Naive B cell (primary cell): ENCODE results near the gene COA5. TPM values are rescaled to one million over a fixed set of nuclear protein-coding genes. Genes with fewer than 3 reads are reported as not detected.
"Not testable (repeated sequence)": the region's sequence is repeated elsewhere in the genome, so short reads cannot be mapped to it uniquely, and the experiment has no call there.

Experiments
- ATAC-seq, 2 donors: fragments of 150-1000 bp; cut with Tn5 transposase; 2 replicates each; pipeline ENCODE4 v1.10.0; 2021; ENCODE audit warnings: low read depth in 2 of 2, mild to moderate bottlenecking in 2 of 2, moderate library complexity in 2 of 2
- DNase-seq: peaks from one replicate; pipeline ENCODE4 v3.0.0; 2022
- H3K27ac Mint-ChIP-seq, 6 donors: one replicate each; pipeline ENCODE4 v1.8.0; 2020 to 2022; ENCODE audit warnings: mild to moderate bottlenecking in 6 of 6, mixed read lengths in 6 of 6, moderate library complexity in 5 of 6, inconsistent platforms in 2 of 6
- H3K27me3 Mint-ChIP-seq, 3 donors: one replicate each; pipeline ENCODE4 v1.8.0; 2021 to 2022; ENCODE audit warnings: mixed read lengths in 3 of 3, mild to moderate bottlenecking in 1 of 3
- H3K36me3 Mint-ChIP-seq, 2 donors: one replicate each; pipeline ENCODE4 v1.8.0; 2020 to 2022; ENCODE audit warnings: mixed read lengths in 2 of 2, inconsistent platforms in 1 of 2, mild to moderate bottlenecking in 1 of 2
- H3K4me1 Mint-ChIP-seq, 3 donors: one replicate each; pipeline ENCODE4 v1.8.0; 2020 to 2022; ENCODE audit warnings: mixed read lengths in 3 of 3, inconsistent platforms in 1 of 3, mild to moderate bottlenecking in 1 of 3, moderate library complexity in 1 of 3
- H3K4me3 Mint-ChIP-seq, 8 donors: one replicate each; pipeline ENCODE4 v1.8.0; 2020 to 2022; ENCODE audit warnings: mild to moderate bottlenecking in 8 of 8, mixed read lengths in 8 of 8, moderate library complexity in 8 of 8, inconsistent platforms in 2 of 8
- H3K9me3 Mint-ChIP-seq, 7 donors: one replicate each; pipeline ENCODE4 v1.8.0; 2020 to 2022; ENCODE audit warnings: mixed read lengths in 7 of 7, mild to moderate bottlenecking in 5 of 7, inconsistent platforms in 2 of 7, moderate library complexity in 1 of 7
- polyA plus RNA-seq, 6 donors: library from polyadenylated mRNA; unstranded; fragments of 300-500 nt; fragmentation: Illumina TruSeq; gene quantifications; one replicate each; pipeline ENCODE4 v1.2.3, GENCODE V29; 2021; ENCODE audit warnings: low read depth in 6 of 6

The COA5 gene
- polyA plus RNA-seq, 6 donors from 2014 or later: 27.4 to 40.5 (median 36.0) TPM

DNA sequence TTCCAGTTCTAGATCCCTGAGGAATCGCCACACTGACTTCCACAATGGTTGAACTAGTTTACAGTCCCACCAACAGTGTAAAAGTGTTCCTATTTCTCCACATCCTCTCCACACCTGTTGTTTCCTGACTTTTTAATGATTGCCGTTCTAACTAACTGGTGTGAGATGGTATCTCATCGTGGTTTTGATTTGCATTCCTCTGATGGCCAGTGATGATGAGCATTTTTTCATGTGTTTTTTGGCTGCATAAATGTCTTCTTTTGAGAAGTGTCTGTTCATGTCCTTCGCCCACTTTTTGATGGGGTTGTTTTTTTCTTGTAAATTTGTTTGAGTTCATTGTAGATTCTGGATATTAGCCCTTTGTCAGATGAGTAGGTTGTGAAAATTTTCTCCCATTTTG, 13.6 kb downstream of the COA5 start:
- H3K4me3 Mint-ChIP-seq, H3K36me3 Mint-ChIP-seq, H3K9me3 Mint-ChIP-seq, H3K27me3 Mint-ChIP-seq, DNase-seq, ATAC-seq, H3K4me1 Mint-ChIP-seq, H3K27ac Mint-ChIP-seq: not testable (repeated sequence)

DNA sequence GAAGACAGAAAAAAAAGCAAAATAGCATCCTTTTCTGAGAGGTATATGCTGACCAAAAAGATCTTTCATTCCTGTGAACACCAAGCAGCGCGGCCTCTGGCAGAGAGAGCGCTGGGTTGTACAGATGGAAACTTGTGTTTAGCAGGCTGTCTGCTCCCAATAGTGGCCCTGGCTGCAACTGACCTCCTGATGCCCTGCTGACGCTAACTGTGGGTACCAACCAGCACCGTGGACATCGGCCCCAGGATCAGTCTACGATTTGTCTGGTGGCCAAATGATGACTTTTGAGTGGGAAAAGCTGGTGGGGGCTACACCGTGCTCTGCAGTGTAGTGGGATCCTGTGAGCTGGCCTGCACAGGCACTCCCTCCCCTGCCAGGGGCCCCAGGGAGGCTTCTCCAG, 15.7 kb downstream of the COA5 start:
- no peak overlapping the region for H3K27ac Mint-ChIP-seq
- H3K36me3 Mint-ChIP-seq: peaks cover 5 to 7% of the 10 kb centered on the region in 2 donors
- no peaks in the 10 kb centered on the region for H3K27me3 Mint-ChIP-seq
- peaks cover 0 to 6% (median 5%) of the 10 kb centered on the region in 3 donors for H3K4me1 Mint-ChIP-seq
- H3K9me3 Mint-ChIP-seq: peaks cover 0 to 7% (median 3%) of the 10 kb centered on the region in 7 donors
- no peak for DNase-seq
- no peak overlapping the region for H3K4me3 Mint-ChIP-seq
- ATAC-seq: no peak

- H3K4me3 Mint-ChIP-seq: no peak overlapping the region
- peaks cover 0 to 6% (median 0%) of the 10 kb centered on the region in 3 donors for H3K4me1 Mint-ChIP-seq
- ATAC-seq: no peak
- peaks cover 0 to 5% of the 10 kb centered on the region in 2 donors for H3K36me3 Mint-ChIP-seq
- H3K27ac Mint-ChIP-seq: peak overlapping the region in 1 of 6 donors; percentile 71
- no peaks in the 10 kb centered on the region for H3K27me3 Mint-ChIP-seq
- no peak for DNase-seq
- peaks cover 0 to 6% (median 3%) of the 10 kb centered on the region in 7 donors for H3K9me3 Mint-ChIP-seq
These were observed 18.8 kb downstream of the COA5 start for GRCh38 chr2:98589489-98589888.

DNA sequence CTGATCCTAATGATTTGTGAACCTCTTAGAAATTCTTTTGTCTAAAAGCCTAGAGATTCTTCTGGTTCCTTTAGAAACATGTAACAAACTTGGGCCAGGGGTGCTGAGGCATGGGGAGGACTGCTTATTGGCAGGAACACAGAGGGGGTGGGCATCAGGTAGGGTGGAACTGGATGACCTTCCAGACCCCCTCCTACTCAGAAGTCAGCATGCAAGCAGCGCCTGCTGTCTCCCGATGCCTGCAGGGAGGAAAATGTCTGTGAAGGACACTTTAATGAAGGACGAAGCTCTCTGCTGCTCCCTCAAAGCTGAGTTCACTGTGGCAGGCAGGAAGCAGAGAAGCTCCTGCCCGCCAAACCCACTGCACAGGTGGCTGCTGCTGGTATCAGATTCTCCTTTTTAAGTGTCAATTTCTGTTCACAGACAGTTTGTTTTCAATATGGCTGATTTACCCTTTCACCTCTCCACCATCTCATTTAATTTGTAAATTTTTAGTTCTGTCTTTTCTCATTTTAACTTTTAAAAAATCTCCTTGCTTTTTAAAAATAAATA, 19.4 kb downstream of the COA5 start:
- Mint-ChIP-seq H3K9me3 (peaks cover 0 to 5% (median 2%) of the 10 kb centered on the region in 7 donors), H3K27ac (peak overlapping the region in 1 of 6 donors; percentile 71), H3K36me3 (peaks cover 0 to 3% of the 10 kb centered on the region in 2 donors), H3K4me3 (no peak overlapping the region), H3K4me1 (peaks cover 0 to 6% (median 0%) of the 10 kb centered on the region in 3 donors), H3K27me3 (no peaks in the 10 kb centered on the region)
- DNase-seq: no peak
- ATAC-seq: no peak

DNA sequence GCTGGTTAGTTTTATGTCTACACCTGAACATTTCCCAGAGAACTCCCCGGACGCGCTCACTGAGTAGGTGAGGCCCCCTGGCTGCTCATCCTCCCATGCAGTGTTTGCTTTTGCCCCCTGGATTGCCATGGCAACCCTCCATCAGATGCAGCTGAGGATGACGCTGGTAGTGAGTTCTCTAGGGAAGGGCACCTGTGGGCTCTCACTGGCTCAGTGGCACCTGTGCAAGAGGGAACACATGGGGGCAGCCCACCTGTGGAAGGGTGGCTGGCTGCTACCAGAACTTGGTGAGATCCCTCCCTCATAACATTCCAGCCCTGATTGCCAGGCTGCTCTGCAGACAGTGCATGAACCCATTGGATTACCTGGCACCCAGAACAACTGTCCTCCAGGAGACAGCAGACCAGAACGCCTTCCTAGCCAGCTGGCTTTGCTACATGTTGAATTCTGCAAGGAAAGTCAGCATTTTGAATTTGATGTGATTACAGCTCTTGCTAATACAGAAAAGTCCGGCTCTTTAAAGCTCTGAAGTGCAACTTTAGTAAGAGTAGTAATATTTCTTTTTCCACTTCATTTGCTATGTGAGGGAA, 21.7 kb downstream of the COA5 start:
- Mint-ChIP-seq H3K4me3 (no peak overlapping the region), H3K27ac (peak overlapping the region in 1 of 6 donors; percentile 50), H3K36me3 (no peaks in the 10 kb centered on the region), H3K27me3 (no peaks in the 10 kb centered on the region), H3K4me1 (peaks cover 0 to under 1% (median 0%) of the 10 kb centered on the region in 3 donors), H3K9me3 (no peaks in the 10 kb centered on the region)
- ATAC-seq (no peak), DNase-seq (no peak)

GRCh38 chr2:98585386-98585785, 22.9 kb downstream of the COA5 start:
- H3K36me3 Mint-ChIP-seq: no peaks in the 10 kb centered on the region
- ATAC-seq (no peak), DNase-seq (no peak)
- no peak overlapping the region for H3K27ac Mint-ChIP-seq
- no peak overlapping the region for H3K4me3 Mint-ChIP-seq
- H3K4me1 Mint-ChIP-seq: peaks cover 6 to 12% (median 10%) of the 10 kb centered on the region in 3 donors
- no peaks in the 10 kb centered on the region for H3K27me3 Mint-ChIP-seq
- H3K9me3 Mint-ChIP-seq: no peaks in the 10 kb centered on the region

- peaks cover 6 to 12% (median 10%) of the 10 kb centered on the region in 3 donors for H3K4me1 Mint-ChIP-seq
- no peak overlapping the region for H3K27ac Mint-ChIP-seq
- DNase-seq: no peak
- no peak overlapping the region for H3K4me3 Mint-ChIP-seq
- no peaks in the 10 kb centered on the region for H3K36me3 Mint-ChIP-seq
- no peaks in the 10 kb centered on the region for H3K27me3 Mint-ChIP-seq
- ATAC-seq: no peak
- H3K9me3 Mint-ChIP-seq: no peaks in the 10 kb centered on the region
These were observed 24.3 kb downstream of the COA5 start for GRCh38 chr2:98583816-98584618.

DNA sequence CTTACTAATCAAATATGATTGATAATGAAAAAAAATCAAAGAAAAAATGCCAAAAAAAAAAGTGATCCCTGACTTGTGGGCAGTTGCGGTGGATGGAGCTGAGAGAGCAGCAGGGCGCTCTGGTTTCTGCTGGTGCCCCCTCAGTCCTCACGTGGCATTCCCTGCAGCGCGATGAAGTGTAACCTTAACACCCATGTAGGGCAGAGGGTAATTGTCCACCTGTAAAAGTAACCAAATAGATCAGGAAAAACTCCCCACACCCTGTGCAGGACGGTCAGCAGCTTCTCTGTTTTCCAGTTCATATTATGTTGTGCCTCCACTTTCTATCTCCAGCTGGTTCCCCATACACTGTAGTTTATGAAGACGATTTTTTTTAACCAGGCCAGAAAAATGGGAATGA, 25.0 kb downstream of the COA5 start:
- Mint-ChIP-seq H3K27me3 (no peaks in the 10 kb centered on the region), H3K36me3 (no peaks in the 10 kb centered on the region), H3K27ac (no peak overlapping the region), H3K4me3 (no peak overlapping the region), H3K9me3 (no peaks in the 10 kb centered on the region), H3K4me1 (peaks cover 6 to 12% (median 10%) of the 10 kb centered on the region in 3 donors)
- ATAC-seq (no peak), DNase-seq (no peak)

DNA sequence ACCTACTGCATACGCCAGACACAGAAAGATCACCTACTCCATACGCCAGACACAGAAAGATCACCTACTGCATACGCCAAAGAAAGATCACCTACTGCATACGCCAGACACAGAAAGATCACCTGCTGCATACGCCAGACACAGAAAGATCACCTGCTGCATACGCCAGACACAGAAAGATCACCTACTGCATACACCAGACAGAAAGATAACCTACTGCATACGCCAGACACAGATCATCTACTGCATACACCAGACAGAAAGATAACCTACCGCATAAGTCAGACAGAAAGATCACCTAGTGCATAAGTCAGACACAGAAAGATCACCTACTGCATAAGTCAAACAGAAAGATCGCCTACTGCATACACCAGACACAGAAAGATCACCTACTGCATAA, 25.8 kb downstream of the COA5 start:
- Mint-ChIP-seq H3K9me3 (no peaks in the 10 kb centered on the region), H3K27ac (no peak overlapping the region), H3K4me1 (peaks cover 6 to 12% (median 10%) of the 10 kb centered on the region in 3 donors), H3K27me3 (no peaks in the 10 kb centered on the region), H3K4me3 (no peak overlapping the region), H3K36me3 (no peaks in the 10 kb centered on the region)
- DNase-seq (no peak), ATAC-seq (no peak)

- Mint-ChIP-seq H3K27ac (peak overlapping the region in 5 of 6 donors; percentile 5 to 82 (median 39)), H3K36me3 (no peaks in the 10 kb centered on the region), H3K4me3 (peak overlapping the region in 6 of 8 donors; percentile 9 to 65 (median 25)), H3K9me3 (no peaks in the 10 kb centered on the region), H3K4me1 (peaks cover 6 to 12% (median 10%) of the 10 kb centered on the region in 3 donors), H3K27me3 (no peaks in the 10 kb centered on the region)
- ATAC-seq (peak; percentile 23 to 43), DNase-seq (no peak)
These were observed 27.5 kb downstream of the COA5 start for GRCh38 chr2:98580656-98581284.

DNA sequence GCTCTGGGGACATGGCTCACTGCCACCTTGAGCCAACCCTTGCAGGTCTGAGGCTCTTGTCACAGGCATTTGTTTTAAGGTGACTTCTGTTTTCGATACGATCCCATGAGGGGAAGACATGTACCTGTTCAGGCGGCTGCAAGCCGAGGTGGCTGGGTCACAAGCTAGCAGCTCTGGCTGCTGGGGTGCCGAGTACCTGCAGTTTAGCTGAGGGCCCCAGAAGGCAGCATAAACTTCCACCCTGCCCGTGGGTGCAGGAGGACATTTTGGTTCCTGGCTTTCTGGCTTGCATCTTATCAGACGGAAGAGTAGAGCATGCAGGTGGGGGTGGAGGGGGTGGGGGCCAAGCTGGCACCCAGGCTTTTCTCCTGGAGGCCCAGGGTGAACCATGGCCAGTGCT, 28.4 kb downstream of the COA5 start:
- H3K4me1 Mint-ChIP-seq: peaks cover 6 to 12% (median 10%) of the 10 kb centered on the region in 3 donors
- ATAC-seq (no peak), DNase-seq (no peak)
- no peaks in the 10 kb centered on the region for H3K36me3 Mint-ChIP-seq
- H3K4me3 Mint-ChIP-seq: no peak overlapping the region
- H3K27ac Mint-ChIP-seq: peak overlapping the region in 1 of 6 donors; percentile 54
- no peaks in the 10 kb centered on the region for H3K9me3 Mint-ChIP-seq
- no peaks in the 10 kb centered on the region for H3K27me3 Mint-ChIP-seq

DNA sequence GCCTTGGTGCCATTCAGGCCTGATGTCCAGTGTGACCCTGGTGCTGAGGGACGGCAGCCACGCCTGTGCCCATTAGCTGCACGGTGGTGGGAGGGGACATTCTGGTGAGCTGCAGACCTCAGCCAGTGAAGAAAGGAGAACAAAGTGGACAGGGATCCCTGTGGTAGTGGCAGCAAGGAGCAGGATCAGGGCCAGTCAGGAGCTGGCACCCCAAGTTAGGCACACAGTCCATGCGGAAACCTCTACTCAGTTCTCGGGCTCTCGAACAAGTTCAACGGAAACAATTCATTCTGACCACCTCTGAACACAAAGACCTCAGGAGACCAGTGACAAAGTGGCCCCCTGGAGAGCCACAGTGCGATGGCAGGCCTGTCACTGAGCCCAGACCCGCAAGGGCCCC, 30.1 kb downstream of the COA5 start:
- DNase-seq (no peak), ATAC-seq (no peak)
- H3K27ac Mint-ChIP-seq: peak overlapping the region in 1 of 6 donors; percentile 50
- H3K4me3 Mint-ChIP-seq: no peak overlapping the region
- no peaks in the 10 kb centered on the region for H3K27me3 Mint-ChIP-seq
- H3K4me1 Mint-ChIP-seq: peaks cover 6 to 12% (median 10%) of the 10 kb centered on the region in 3 donors
- H3K9me3 Mint-ChIP-seq: no peaks in the 10 kb centered on the region
- H3K36me3 Mint-ChIP-seq: no peaks in the 10 kb centered on the region

GRCh38 chr2:98577313-98577712, 31.0 kb downstream of the COA5 start:
- no peaks in the 10 kb centered on the region for H3K36me3 Mint-ChIP-seq
- H3K4me1 Mint-ChIP-seq: peaks cover 6 to 12% (median 10%) of the 10 kb centered on the region in 3 donors
- no peaks in the 10 kb centered on the region for H3K27me3 Mint-ChIP-seq
- DNase-seq: no peak
- no peak for ATAC-seq
- no peaks in the 10 kb centered on the region for H3K9me3 Mint-ChIP-seq
- H3K27ac Mint-ChIP-seq: no peak overlapping the region
- peak overlapping the region in 1 of 8 donors; percentile 60 for H3K4me3 Mint-ChIP-seq
